GM21737 (cell line): ENCODE data around the gene MRPS22.
"Not testable (repeated sequence)": the region's sequence is repeated elsewhere in the genome, so short reads cannot be mapped to it uniquely, and the experiment has no call there.

Source experiments
- ATAC-seq: cut with Tn5 transposase; IDR thresholded peaks from one replicate; pipeline ENCODE4 v1.9.1; 2021; ENCODE audit warnings: mild to moderate bottlenecking, moderate library complexity; ENCODE audit not compliant: unreplicated experiment

Gene MRPS22

GRCh38 chr3:139389552-139390368, 45.9 kb downstream of the MRPS22 start, which contains the start of gene COPB2:
Gene COPB2 (minus strand): TSS chr3:139389647. CDS start chr3:139389550, 97 bp downstream.
- peak; percentile 98 for ATAC-seq

DNA sequence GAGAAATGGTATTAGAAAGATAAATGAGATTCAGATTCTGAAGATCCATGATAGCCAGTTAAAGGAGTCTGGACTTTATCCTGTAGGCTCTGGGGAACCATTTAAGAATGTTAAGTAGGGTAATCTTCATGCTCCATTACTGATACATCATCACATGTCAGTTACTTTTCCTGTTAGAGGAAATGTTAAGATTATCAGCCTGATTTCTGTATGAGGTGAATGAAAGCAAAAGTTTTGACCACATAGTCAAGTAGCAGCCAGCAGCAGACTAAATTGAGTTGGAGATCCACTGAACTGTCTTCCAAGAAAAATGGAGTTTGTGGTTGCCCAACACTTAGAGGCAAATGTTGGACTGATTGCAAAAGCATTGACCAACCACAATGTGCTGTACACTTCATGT, 50.3 kb downstream of the MRPS22 start:
- no peak for ATAC-seq

GRCh38 chr3:139396707-139397106, 52.9 kb downstream of the MRPS22 start:
- ATAC-seq: no peak

DNA sequence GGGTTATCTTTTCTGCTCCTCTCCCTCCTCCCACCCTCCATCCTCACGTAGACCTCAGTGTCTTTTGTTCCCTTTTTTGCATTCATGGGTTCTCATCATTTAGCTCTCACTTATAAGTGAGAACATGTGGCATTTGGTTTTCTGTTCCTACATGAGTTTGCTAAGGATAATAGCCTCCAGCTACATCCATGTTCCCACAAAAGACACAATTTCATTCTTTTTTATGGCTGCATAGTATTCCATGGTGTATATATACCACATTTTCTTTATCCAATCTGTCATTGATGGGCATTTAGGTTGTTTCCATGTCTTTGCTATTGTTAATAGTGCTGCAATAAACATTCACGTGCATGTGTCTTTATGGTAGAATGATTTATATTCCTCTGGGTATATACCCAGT, 57.3 kb downstream of the MRPS22 start:
- ATAC-seq: not testable (repeated sequence)
